GM12872 (cell line): ENCODE measurements around the gene RNF217.

Source experiments
- CTCF ChIP-seq: IDR thresholded peaks from 3 replicates; pipeline ENCODE4 v1.5.1; 2011; ENCODE audit warnings: low read depth, mild to moderate bottlenecking, low read length, moderate library complexity; ENCODE audit not compliant: insufficient read depth

RNF217 gene

GRCh38 chr6:124961777-124962638 is at the start of gene RNF217:
TSS of gene RNF217 (plus strand) at chr6:124962437. CDS start at chr6:124962545, 108 bp downstream.
- no peak for TF ChIP-seq CTCF

GRCh38 chr6:124913056-124913455 is 49.2 kb upstream of the RNF217 start:
- TF ChIP-seq CTCF = no peak

GRCh38 chr6:124917769-124918168 is 44.5 kb upstream of the RNF217 start:
- no peak for TF ChIP-seq CTCF

GRCh38 chr6:124924333-124924759 is 37.9 kb upstream of the RNF217 start:
- TF ChIP-seq CTCF = no peak

- no peak for TF ChIP-seq CTCF
Observed at GRCh38 chr6:124926435-124926834, 35.8 kb upstream of the RNF217 start.

GRCh38 chr6:124927806-124928205 is 34.4 kb upstream of the RNF217 start:
- no peak for TF ChIP-seq CTCF

- TF ChIP-seq CTCF = no peak
Observed at GRCh38 chr6:124928851-124929250, 33.4 kb upstream of the RNF217 start.
